HG03108 (cell line): ENCODE measurements around the gene TEDC1.

Experiments
- ATAC-seq: cut with Tn5 transposase; IDR thresholded peaks from one replicate; pipeline ENCODE4 v1.9.1; 2021; ENCODE audit warnings: moderate library complexity; ENCODE audit not compliant: unreplicated experiment

TEDC1 gene

DNA sequence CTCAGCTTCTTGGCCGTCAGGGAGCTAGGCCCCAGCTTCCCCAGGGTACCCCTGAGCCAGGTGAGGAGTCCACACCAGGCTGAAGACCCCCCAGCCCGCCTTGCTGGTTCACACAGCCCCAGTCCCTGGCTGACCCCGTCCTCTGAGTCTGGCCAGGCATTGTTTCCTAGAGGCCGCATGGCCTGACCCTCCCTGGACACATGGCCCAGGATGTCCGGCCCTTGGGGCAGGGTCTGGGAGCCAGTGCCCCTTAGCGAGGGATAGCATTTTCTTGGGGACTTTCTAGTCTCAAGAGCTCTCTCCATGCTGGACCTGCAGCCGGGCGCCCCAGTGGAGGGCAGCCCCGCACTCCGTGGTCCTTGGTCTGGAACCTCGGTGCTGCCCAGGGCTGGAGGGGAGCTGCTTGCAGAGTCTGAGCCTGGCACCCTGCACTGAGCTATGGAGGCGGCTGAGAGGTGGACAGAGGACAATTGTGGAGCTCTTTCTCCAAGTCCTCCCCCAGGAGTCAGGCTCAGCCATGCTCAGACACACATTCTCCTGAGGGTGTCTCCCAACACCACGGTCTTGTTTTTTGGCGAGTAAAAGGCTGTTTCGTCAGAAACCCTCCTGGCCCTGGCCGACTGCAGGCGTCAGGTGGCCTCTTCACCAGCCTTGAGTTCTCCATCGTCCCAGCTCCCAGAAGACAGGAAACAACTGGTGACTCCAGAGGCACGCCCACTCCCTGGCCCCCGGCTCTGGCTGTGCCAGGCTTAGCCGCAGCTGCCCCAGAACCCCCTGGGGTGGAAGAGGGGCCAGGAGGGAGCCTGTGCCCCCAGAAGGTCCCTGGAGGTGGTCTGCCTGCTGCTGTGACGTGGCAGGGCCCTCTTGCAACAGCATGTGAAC is 34.1 kb upstream of the TEDC1 start:
- no peak for ATAC-seq

DNA sequence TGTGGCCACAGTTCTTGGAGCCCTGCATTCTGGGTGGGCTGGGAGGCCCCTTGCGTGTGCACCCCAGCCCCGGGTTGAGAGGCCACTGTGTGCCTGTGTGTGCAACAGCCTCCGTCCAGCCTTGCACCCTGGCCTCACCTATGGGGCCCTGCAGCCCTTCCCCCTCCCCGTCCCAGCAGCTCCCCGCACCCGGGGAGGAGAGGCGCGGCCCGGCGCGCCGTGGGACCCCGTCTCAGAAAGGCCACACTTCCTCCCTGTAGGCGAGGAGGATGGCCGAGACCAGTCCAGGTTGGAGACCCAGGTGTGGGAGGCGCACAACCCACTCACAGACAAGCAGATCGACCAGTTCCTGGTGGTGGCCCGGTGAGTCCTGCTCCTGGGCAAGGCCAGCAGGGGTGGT is 33.0 kb upstream of the TEDC1 start:
- ATAC-seq = no peak

DNA sequence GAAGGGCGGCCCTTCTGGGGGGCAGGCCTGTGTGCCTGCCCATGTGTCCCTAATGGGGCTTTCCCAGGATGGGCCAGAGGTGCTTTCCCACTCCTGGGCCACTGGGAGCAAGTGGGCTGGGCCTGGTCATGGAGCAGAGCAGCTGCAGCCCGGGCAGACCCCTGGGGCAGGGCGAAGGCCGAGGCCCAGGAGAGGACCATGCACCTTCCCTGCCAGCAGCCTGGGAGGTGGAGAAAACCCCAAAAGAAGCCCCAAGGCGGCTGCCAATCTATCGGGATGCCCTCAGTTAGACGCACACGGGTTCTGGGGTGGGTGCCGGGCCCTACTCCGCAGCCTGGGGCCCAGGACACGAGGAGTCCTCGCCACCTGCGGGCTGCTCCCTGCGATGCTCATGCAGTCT is 32.5 kb upstream of the TEDC1 start:
- ATAC-seq = no peak

DNA sequence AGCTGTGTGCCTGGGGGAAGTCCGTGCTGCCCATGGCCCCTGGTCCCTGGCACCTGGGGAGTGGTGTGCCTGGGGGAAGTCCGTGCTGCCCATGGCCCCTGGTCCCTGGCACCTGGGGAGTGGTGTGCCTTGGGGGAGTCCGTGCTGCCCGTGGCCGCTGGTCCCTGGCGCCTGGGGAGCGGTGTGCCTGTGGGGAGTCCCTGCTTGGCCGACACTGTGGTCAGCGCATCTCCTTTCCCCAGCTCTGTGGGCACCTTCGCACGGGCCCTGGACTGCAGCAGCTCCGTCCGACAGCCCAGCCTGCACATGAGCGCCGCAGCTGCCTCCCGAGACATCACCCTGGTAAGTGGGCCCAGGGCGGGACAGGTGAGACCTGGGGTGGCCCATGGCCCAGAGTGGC is 30.9 kb upstream of the TEDC1 start:
- ATAC-seq = no peak

DNA sequence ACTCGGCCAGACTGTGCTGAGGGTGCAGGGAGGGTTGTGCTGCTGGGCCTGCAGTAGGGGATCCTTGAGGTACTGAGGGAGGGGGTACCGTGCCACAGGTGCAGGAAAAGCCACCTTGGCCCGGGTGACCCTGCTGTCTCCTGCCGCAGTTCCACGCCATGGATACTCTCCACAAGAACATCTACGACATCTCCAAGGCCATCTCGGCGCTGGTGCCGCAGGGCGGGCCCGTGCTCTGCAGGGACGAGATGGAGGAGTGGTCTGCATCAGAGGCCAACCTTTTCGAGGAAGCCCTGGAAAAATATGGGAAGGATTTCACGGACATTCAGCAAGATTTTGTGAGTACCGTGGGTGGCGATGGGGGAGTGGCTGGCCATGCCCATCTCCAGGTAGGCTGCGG is 30.4 kb upstream of the TEDC1 start:
- no peak for ATAC-seq

DNA sequence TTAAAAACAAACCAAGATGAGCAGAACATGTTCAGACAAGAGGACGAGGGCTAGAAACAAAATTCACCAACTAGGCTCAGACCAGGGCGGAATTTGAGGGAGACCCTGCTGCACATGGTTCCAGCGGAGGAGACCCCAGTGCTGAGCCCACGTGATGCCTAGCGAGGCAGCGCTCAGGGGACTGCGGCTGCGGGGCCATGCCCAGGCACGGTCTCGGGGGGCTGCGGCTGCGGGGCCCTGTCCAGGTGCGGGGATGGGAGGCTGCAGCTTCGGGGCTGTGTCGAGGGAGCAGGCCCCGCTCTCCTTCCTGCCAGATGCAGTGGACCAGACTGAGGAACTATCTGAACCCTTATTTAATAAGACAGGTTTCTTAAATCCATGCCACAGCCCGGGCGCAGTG is 29.1 kb upstream of the TEDC1 start:
- ATAC-seq = no peak

DNA sequence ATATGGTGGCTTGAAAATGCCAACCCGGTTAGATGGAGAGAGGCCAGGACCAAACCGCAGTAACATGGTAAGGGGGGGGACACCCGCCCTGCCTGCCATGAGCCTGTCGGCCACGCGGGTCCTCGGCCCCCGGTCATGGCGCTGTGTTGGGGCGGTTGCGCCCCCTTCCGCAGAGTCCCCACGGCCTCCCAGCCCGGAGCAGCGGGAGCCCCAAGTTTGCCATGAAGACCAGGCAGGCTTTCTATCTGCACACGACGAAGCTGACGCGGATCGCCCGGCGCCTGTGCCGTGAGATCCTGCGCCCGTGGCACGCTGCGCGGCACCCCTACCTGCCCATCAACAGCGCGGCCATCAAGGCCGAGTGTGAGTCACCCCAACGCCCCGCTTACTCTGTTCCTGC is 26.5 kb upstream of the TEDC1 start:
- ATAC-seq = no peak

DNA sequence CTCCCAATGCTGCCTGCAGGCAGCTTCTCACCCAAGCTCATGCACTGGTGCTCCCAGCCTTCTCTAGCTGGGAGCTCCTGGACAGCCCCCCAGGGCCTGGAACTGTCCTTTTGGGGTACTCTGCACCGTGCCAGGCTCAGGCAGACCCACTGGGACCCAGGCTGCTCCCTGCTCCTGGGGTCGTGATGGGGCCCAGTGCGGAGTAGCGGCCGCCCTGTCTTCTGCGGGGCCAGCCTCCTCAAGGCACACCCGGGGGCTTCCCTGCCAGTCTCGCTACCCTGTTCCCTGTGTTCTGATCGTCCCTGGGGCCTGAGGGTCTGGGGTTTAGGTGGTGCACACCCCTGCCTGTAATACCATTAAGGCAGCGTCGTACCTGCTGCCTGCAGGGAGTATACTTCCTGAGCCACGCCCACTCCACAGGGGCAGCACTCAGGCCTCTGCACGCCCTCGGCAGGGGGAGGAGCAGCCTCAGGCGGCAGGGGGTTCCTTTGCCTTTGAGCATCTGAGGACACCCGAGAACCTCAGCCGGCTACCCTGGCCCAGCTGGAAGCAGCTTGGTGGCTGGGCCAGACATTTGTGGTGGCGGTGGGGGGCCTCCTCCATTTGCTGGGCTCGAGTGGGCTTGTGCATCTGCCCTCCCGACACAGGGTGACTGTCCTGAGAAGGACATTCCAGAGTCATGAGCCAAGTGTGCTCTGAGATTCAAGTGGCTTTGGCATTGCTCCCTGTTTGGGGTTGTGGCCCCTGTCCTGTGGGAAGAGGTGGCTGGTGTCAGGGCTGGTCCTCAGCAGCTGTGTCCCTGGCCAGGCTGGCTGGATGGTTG is 25.6 kb upstream of the TEDC1 start:
- no peak for ATAC-seq

DNA sequence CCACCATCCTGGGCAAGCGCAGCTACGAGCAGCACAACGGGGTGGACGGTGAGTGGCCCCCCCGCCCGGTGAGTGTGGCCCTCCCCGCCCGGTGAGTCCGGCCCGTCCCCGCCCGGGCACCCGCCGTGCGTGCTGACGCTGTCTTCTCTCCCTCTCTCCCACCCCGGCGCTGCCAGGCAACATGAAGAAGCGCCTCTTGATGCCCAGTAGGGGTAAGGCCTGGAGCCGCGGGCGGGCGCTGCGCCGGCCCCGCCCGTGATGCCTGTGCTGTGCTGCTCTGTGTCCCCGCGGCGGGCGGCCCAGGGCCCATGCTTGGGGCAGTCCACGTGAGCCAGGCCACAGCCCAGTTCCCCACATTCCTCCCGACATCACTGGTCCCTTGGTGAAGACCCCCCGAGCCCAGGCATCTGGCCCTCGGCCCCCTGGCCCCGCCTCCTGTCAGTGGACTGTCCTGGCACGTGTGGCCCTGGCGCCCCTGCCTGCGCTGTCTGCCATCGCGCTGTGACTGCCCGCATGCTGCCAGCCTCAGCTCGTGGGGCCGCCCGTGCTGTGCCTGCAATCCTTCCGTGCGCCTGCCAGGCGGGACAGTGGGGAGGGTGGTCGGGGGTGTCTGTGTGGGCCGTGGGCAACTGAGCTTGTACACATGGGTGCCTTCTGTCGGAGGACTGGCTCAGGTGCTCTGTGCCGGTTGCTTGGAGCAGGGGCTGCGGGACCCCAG is 24.4 kb upstream of the TEDC1 start:
- ATAC-seq = no peak

DNA sequence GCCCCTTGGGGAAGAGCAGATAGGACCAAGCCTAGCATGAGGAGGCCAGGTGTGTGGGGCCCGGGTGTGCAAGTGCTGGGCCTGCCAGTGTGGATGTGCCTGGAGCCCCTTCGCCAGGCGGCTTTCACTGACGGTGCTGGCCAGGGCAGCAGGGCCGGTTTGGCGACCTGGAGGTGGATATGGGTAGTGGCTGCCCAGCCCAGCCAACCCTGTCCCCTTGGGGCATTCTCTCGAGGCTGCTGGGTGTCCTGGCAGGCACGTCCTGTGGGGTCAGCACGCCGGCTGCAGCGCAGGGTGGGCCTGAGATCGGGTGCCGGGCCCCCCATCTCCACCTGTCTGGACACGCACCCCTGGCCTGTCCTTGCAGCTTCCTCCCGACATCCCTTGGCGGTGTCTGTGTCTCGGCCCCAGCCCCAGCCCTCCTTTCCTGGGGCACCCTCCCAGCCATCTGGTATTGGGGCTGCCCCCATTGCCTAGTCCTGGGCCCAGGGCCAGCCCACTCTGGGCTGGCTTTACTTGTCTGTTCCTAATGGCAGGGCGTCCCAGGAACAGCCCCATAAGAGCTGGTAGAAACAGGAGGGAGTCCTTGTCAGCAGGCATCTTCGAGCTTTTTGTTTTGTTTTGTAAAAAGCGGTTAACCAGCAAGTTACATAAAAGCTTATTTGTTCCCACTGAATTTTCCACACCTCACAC is 23.7 kb upstream of the TEDC1 start:
- no peak for ATAC-seq

DNA sequence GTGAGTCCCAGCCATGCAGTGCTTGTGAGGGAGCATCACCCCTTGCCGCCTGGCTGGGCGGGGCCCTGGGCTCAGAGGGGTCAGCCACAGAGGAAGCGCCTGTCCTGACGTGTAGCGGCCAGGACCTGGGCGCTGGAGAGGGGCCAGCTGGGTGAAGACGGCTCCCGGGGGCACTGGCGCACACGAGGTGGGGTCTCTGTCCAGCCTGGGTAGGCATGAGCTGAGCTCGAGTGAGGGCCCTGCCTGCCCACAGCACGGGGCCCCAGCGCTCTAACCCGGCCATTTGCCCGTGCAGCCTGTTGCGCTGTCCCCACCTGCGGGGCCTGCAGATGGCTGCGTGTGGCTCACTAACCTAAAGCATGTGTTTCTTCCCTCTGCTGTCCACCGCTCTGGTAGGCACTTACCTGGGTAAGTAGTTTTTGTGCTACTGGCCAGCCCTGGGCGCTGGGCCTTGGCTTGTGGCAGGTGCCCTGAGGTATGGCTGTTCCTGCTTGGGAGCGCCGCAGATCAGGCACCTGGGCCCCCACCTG is 23.0 kb upstream of the TEDC1 start:
- no peak for ATAC-seq

DNA sequence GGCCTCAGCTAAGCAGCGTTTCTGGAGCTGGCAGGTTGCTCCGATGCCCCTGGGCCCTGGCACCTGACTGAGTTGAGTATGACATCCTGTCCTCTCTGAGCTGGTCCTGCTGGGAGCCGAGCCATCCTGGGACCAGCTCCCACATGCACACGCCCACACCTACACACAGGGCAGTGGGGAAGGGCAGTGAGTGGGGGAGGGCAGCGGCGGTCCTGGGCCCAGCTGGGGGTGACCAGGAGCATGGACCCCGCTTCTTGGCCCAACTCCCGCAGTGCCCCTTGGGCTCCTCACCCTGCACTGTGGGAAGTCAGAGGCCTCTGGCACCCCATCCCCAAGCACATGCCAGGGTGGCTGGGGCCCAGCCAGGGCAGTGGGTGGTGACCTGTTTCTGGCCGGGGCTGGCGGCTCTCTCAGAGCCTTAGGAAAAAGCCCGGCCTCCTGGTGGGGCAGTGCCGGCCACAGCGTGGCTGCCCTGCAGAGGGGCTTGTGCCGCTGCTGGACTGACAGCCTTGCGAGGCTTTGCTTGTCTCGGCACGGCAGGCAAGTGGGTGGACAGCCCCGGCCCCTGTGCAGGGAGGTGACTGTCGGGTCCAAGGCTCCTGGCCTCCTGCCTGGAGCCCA is 22.3 kb upstream of the TEDC1 start:
- no peak for ATAC-seq

DNA sequence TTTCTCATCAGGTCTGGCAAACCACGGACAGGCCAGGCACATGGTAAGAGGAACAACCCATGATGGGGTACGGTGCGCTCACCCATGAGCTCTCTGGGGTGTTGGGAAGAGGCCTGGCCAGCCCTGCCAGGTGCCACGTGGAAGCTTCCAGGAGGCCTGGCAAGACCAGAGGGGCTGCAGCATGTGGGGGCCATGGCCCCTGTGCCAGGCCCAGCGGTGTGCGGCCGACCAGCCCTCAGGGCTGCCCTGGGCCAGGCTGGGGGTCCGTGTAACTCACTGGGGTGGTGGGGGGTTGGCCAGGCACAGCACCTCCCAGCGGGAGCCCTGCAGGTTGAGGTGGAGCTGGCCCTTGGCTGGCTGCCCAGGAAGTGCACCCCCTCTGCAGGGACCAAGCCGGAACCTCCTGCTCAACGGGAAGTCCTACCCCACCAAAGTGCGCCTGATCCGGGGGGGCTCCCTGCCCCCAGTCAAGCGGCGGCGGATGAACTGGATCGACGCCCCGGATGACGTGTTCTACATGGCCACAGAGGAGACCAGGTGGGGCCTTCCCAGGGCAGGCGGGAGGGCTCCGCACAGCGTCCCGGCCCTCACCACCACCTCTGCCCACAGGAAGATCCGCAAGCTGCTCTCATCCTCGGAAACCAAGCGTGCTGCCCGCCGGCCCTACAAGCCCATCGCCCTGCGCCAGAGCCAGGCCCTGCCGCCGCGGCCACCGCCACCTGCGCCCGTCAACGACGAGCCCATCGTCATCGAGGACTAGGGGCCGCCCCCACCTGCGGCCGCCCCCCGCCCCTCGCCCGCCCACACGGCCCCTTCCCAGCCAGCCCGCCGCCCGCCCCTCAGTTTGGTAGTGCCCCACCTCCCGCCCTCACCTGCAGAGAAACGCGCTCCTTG is 21.3 kb upstream of the TEDC1 start:
- no peak for ATAC-seq

DNA sequence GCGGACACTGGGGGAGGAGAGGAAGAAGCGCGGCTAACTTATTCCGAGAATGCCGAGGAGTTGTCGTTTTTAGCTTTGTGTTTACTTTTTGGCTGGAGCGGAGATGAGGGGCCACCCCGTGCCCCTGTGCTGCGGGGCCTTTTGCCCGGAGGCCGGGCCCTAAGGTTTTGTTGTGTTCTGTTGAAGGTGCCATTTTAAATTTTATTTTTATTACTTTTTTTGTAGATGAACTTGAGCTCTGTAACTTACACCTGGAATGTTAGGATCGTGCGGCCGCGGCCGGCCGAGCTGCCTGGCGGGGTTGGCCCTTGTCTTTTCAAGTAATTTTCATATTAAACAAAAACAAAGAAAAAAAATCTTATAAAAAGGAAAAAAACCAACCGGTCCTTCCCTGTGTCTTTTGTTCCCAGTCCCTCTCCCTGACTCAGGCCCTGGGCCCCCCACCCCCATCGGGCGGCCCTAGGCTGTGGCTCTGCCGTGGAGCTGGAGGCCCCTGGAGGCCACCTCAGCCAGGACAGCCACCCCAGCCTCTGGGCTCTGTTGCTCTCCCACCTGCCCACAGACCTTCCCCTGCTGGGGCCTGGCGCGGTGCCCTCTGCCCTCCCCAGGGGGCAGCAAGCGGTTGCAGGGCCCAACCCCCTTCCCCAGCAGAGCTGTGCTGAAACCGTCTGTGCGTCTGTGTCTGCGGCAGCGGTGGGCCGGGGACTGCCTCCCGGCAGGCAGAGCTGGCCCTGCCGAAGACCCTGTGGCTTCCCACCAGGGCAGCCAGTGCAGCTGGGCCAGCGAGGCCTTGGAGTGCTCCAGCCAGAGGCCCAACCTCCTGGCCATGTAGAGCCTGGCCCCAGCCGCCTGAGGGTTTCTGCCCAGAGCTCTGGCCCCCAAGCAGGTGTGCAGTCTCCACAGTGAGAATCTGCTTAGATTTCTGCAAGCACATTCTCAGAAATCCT is 20.4 kb upstream of the TEDC1 start:
- ATAC-seq = no peak

DNA sequence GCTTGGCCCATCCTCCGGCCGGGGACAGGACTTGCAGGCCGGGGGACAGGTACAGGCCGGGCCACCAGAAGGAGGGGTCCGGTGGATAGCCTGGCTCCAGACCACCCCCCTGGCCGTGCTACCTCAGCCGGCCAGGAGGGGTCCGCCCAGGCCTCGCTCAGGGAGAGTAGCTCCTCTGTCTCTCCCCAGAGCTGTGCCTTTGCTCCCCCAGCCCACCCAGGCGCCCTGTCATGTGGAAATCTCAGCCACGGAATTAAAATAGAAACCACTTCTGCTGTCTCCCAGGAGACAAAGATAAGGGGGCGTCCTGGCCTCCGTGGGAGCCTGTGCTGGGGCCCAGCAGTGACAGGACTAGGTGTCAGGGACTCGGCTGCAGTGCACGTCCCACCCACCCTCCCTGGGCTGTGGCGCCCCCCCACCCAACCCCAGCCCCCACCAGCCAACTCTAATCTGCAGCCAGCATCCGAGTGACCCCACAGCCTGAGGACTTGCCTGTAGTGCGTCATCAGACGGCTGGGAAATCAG is 19.7 kb upstream of the TEDC1 start:
- no peak for ATAC-seq

DNA sequence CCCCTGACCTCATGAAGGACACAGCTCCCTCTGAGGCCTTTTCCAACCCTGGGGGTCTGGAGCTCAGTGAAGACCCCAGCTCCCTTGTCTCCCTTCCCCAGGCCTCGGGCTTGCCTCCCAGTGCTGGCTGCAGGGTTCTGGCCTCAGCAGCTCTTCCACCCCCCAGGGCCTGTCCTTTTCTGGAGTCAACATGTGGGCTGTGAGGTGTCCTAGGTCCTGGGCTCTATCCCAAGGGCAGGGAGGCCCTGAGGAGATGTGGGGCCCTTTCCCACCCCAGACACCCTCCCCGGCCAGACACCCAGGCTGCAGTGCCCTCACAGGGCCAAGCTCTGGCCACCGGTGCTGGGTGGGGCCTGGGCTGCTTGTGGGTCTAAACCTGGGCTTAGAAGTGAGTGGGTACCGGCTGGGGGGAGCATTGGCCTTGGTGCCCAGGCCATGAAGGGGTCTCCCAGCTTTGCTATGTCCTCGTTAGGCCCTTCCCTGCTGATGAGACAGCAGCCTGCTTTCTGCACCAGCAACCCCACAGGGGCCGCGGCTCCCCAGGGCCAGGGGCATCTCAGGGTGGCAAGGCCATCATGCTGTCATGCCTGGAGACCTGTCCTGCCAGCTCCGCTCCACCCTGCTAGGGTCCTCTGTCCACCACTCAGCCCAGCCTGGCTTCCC is 19.1 kb upstream of the TEDC1 start:
- ATAC-seq = no peak

DNA sequence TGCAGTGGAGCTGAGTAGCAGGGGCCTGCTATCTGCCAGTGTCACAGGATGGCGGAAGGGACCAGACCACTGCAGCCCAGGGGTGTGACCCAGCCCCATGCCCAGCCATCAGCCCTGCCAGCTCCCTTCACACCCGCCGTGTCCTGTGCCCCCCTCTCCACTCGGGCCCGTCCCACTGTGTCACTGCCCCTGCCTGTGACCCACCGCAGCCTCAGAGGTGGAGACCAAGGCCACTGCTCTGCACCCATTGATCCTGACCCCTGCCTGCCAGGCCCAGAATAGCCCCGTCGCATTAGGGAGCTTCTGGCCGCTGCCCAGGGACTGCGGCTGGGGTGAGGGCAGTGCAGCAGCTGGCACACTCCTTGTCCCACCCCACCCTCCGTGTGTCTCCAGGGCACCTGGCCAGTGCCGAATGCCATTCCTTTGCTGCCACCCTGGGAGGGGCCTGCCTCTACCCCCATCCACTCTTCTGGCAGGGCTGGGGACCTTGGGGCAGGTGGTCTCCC is 18.5 kb upstream of the TEDC1 start:
- no peak for ATAC-seq
